ENCODE measurements around the gene RIC1.
"Not testable (repeated sequence)": the region's sequence is repeated elsewhere in the genome, so short reads cannot be mapped to it uniquely, and the experiment has no call there.

RIC1 gene

DNA sequence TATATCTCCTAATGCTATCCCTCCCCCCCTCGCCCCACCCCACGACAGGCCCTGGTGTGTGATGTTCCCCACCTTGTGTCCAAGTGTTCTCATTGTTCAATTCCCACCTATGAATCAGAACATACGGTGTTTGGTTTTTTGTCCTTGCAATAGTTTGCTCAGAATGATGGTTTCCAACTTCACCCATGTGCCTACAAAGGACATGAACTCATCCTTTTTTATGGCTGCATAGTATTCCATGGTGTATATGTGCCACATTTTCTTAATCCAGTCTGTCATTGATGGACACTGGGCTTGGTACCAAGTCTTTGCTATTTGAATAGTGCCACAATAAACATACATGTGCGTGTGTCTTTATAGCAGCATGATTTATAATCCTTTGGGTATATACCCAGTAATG, 93.8 kb downstream of the RIC1 start:
- not testable (repeated sequence) for DNase-seq (ENCODE audit: low read depth, low spot score)

DNA sequence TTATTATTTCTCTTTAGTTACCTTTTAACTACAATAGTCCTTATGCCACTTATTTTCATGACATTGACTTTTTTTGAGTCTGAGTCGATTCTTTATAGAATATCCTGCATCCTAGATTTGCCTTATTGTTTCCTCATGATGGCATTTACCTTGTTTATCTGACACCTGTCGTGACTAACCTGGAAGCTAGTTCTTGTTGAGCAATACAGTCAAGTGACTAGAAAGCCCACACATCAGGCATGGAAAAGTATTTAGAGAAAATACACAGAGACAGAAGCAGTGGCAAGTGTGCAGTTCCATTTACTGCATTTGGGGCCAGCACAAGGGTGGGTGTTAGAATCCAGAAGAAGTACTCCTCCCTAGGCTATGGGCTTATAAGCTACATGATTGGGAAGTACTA, 106.2 kb downstream of the RIC1 start:
- DNase-seq (ENCODE audit: low read depth, low spot score) = no peak

DNA sequence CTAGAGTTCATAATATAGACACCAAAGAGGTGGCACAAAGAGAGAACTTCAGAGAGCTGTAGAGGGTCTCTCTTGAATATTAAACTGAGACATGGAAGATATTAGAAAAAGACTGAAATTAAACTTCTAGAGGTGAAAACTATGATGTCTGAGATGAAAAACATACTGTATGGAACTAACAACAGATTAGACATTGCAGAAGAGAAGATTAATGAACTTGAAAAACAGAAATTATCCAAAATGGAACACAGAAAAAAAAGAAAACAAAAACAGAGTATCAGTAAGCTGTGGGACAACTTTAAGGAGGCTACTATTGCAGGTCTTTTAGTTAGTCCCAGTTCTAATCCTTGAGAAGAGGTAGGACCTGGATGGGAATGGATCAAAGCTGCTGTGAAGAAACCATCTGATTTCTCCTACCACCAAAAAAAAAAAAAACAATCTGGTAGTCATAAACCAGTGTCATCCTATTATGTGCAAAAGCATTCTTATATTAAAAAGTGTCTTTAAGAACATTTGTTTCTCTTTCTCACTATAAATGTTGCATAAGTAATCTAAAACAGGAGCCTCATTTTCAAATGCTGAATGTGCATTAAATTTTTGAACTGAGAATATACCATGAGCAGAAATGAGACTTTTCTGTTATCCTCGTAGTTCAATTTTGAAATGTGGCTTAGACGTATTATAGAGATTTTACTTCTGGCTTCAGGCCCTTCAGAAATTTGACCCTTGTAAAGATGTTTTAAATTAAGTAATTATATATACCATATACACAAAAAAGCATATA, 107.8 kb downstream of the RIC1 start:
- no peak for DNase-seq (ENCODE audit: low read depth, low spot score)

DNA sequence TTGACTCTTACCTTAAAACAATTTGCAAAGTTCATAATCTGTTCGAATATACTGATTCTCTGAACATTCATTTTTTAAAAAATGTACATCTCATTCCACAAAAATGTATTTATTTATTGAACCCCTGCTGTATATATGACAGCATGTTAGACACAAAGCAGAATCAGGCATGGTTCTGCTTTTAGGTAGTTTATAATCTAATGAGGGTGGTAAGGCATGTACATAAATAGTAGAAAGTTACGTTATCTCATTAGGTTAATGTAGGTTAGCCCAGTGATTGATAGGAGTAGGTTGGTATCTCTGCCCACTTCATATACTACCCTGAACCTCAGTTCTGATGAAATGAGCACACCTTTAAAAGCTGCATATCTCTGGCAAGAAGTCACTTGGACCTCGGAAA, 114.2 kb downstream of the RIC1 start:
- DNase-seq (ENCODE audit: low read depth, low spot score) = no peak

DNA sequence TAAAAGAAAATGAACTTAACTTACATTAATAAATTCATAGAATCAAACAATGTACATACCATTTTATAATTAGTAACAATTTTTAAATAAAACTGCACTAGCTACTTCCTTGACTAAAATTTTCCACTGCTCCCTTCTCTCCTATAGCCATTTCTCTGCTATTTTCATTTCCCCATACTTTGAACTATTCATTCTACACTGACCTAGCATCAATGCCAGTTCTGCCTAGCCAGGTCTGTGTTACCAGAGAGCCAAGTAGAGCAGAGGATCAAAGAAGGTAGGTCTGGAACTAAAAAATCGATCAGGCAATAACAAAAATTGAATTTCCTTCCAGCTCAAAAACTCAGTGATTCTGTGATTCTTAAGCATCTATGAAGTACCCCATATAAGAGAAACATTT, 119.5 kb downstream of the RIC1 start:
- DNase-seq (ENCODE audit: low read depth, low spot score) = no peak

DNA sequence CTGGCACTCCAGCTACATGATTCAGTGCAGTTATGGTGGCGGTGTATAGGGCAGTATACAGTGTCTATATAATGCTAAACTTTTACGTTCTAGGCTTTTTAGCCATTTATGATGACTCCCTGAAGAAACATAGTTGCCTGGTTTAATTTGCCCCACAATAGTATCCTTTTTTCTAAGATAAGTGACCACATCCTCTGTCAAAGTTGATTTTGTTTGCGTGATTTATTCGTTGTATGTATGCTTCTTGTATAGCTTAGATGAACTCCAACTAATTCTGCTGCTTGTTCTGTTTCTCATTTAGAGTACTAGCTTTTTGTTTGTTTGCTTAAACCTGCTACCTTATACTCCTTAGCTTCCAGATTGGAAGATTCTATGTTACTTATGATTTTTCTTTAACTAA, 120.4 kb downstream of the RIC1 start:
- DNase-seq (ENCODE audit: low read depth, low spot score) = no peak

DNA sequence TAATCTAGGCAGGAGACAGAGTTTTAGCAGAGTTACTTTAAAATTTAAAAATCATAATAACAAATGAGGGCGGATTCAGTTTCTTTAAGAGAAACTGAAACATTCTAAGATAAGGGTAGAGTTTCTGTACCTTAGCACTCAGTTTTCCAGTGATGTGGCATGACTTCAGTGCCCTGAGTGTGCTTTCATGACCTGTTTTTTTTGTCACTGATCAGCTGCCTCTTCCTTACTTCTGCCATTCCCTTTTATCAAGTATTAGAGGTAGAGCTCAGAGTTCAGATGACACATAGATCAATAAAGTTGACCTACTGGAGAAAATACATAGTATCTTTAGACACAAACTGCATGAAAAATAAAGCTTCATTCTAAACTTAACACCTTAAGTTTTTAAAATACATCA, 121.7 kb downstream of the RIC1 start:
- no peak for DNase-seq (ENCODE audit: low read depth, low spot score)

DNA sequence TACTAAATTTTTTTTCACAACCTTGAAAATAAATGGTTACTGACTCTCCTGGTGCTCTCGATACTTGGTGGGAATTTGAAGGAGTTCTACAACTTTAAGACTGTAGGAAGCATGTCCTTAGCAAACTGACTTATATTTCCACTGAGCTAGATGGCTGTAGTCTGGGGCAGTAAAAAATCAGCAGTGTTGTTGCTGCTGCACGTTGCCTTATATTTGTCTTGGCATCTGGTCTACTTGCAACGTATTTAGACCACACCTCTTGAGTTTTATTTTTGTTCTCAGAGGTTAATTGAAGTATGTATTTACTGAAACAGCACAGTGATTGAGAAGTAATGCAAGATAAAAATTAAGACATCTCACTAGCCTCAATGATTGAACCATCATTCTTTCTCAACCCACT, 127.7 kb downstream of the RIC1 start:
- DNase-seq (ENCODE audit: low read depth, low spot score) = no peak

DNA sequence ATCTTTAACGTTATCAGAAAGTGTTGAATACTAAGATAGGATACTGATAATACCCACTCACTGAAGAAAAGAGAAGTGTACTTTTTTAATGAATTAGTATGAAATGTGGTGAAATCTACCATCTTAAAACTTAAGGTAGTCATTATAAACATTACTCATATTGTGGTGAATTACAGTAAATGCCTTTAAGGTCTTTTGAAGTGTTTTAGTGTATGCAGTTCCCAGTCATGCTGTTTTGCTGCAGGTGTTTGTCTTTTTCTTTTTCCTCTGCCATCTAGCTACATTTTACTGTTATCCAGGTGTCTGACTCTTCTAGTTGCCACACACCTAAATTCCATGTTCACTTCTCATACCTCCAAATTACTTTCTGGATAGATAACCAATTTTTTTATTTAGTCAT, 131.4 kb downstream of the RIC1 start:
- no peak for DNase-seq (ENCODE audit: low read depth, low spot score)

DNA sequence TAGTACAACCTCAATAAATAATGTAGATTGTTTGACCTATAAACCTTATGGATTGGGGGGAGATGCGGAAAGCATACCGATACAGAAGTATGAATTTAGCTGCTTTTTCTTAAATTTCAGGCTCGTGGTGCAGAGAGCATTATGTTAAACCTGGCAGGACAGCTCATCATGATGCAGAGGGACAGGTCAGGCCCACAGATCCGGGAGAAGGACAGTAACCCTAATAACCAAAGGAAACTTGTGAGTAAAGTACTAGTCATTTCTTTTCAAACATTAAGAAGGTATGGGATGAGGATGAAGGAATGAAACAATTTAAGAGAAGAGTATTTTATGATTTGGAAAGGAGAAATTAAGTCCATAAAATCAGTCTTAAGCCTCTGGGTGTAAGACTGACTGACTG, 133.5 kb downstream of the RIC1 start:
- DNase-seq (ENCODE audit: low read depth, low spot score) = no peak

DNA sequence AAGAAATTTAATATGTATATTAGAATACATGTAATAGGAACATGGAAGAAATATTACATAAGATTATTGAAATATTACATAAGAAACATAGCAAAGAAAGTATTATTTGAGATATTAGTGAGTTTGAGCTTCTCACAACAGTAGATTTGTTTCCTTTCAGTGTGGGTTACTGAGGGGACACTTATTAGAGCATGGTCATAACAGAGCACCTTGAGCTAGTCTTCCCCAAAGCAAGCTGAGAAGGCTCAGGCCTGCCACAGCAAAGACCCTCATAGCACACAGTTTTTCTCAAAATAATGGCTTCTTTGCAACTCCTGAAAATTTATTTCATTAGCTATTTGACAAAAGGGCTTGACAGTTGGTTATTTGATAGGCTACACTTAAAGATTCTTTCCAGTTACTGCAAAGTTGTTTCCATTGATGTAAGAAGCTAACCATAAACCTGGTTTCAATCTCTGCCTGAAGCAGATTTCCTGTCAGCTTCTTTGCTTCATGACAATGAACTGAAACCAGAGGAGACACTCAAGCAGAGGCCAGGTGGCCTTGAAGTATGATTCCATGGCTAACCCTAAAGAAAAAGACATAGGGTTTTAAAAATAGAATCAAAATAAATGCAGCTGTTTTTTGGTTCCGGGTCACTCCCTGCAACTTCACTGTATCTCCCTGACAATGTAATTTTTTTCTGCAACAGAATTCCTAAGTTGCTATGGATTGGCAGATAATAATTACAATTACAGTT, 135.4 kb downstream of the RIC1 start:
- no peak for DNase-seq (ENCODE audit: low read depth, low spot score)

DNA sequence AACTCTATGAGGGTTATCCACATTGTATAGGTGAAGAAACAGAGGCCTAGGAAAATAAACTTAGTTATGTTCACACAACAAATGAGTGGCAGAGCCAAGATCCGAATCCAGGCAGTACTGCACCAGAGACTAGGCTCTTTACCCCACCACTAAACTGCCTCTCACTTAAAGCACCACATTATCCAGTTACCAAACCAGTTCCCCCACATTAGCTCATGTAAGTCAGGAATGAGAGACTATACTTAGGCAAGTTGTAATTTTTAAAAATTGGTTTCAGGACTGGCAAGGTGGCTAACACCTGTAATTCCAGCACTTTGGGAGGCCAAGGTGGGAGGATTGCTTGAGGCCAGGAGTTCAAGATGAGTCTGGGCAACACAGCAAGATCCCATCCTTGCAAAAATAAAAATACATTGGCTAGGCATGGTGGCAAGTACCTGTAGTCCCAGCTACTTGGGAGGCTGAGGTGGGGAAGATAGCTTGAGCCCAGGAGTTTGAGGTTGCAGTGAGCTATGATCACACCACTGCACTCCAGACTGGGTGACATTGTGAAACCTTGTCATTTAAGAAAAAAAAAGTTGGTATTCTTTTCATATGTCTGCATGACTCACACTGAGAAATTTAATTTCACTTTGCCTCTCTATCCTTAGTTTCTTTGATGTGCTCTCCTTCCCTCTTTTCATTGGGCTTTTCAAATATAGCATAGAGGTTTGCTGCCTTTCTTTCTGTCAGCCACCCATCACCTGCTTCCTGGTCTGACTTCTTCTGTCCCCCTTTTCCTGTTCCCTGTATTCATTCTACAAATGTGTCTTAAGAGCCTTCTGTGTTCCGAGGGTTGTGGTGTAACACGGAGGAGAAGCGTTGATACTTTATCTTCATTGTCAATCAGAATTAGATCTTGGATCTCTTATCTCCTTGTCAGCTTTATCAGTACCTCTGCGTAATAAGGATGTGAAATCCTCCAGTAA, 139.3 kb downstream of the RIC1 start:
- no peak for DNase-seq (ENCODE audit: low read depth, low spot score)

DNA sequence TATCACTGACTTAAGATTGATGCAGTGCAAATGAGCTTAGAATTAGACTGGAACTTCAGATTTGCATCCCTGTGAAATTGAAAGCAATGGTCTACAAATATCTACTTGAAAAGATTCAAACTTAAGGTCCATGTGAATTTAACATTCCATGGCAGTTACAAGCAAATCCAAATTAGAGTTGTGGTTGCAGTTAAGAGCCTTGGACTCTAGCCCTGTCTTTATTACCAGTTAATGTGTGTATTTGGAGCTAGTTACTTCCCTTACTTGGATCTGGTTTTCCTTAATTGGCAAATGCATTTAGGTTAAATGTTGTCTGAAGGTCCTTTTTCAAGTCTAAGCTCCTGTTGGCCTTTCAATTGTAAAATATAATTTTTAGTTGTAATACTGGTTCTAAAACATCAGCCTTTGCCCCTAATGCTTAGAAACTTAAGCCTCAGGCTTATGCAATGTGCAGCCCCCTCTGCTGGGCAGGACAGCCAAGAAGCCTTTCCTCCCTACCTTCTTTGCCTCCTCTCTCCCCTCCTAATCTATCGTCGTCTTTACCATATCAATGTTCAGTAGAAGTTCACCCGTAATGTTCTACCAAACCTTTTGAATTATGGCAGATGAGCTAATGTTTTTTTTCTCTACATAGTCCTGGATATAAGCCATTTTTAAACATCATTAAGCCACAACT, 144.6 kb downstream of the RIC1 start:
- DNase-seq (ENCODE audit: low read depth, low spot score) = no peak

DNA sequence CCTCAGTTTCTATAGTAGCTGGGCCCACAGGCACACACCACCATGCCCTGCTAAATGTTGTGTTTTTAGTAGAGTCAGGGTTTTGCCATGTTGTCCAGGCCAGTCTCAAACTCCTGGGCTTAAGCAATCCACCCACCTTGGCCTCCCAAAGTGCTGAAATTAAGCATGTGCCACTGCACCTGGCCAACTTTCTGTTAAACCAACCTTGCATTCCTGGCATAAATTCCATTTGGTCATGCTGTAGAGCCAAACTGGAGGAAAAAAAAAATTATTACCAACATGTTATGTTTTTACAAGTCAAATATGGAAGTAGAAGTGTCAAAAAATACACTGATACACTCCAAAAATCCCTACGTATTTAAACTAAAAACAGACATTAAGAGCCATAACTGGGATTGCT, 149.9 kb downstream of the RIC1 start:
- DNase-seq (ENCODE audit: low read depth, low spot score) = no peak

DNA sequence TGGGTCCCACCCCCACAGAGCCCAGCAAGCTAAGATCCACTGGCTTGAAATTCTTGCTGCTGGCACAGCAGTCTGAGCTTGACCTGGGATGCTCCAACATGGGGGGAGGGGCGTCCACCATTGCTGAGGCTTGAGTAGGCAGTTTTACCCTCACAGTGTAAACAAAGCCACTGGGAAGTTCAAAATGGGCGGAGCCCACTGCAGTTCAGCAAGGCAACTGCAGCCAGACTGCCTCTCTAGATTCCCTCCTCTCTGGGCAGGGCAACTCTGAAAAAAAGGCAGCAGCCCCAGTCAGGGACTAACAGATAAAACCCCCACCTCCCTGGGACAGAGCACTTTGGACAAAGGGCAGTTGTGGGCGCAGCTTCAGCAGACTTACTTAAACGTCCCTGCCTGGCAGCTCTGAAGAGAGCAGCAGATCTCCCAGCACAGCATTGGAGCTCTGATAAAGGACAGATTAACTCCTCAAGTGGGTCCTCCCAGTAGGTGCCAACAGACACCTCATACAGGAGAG, 150.9 kb downstream of the RIC1 start:
- not testable (repeated sequence) for DNase-seq (ENCODE audit: low read depth, low spot score)

DNA sequence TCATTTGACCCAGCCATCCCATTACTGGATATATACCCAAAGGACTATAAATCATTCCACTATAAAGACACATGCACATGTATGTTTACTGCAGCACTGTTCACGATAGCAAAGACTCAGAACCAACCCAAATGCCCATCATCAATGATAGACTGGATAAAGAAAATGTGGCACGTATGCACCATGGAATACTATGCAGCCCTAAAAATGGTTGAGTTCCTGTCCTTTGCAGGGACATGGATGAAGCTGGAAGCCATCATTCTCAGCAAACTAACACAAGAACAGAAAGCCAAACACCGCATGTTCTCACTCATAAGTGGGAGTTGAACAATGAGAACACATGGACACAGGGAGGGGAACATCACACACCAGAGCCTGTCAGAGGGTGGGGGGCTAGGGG, 154.5 kb downstream of the RIC1 start:
- DNase-seq (ENCODE audit: low read depth, low spot score) = not testable (repeated sequence)

DNA sequence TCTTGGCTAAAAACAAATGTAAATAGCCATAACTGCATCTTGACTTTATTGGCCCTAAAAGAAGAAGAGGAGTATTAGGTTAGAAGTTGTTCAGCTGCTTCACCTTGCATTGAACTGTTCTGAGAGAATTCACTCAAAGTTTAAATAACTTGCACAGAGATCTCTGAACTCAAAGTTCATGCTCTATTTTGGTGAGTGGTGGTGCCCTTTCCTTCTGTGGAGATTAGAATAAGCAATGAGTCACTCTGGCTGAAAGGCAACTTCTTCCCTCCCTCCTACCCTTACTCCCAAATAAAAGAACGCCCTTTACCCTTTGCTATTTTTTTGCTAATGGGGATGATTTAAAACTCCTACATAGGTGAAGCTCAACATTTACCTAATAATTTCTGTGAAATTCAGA, 155.1 kb downstream of the RIC1 start:
- DNase-seq (ENCODE audit: low read depth, low spot score) = no peak

DNA sequence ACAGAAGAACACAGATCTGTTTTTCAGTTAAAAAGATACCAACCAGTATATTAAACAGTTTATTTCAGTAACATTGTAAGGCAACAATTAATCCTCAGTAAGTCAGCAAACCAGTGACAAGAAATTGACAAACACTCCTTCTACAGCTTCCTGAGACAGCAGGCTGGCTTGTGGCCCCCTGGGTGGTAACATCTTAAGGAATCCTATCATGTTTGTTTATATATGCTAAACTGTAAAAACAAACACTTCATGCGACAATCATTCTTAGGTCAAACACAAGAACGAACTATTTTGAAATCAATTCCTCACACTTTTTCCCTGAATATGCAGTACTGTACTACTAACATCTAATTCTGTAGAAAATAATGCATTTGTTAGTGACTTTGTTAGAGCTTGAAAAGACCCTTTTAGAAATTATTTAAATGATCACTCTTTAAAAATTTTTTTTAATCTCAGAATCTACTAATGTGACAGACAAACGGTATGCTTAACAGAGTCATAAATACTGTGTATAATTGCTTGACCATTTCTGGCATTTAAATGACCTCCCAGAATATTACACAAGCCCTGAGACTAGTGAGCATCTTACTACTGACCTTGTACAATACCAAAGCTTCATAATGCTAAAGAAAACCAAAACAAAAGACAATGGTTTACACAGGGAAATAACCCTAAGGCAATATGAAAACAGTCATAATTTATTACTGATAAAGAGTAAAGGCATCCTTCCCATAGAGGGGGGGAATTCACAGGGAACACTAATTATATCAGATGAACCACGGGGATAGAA, 155.8 kb downstream of the RIC1 start:
- no peak for DNase-seq (ENCODE audit: low read depth, low spot score)

DNA sequence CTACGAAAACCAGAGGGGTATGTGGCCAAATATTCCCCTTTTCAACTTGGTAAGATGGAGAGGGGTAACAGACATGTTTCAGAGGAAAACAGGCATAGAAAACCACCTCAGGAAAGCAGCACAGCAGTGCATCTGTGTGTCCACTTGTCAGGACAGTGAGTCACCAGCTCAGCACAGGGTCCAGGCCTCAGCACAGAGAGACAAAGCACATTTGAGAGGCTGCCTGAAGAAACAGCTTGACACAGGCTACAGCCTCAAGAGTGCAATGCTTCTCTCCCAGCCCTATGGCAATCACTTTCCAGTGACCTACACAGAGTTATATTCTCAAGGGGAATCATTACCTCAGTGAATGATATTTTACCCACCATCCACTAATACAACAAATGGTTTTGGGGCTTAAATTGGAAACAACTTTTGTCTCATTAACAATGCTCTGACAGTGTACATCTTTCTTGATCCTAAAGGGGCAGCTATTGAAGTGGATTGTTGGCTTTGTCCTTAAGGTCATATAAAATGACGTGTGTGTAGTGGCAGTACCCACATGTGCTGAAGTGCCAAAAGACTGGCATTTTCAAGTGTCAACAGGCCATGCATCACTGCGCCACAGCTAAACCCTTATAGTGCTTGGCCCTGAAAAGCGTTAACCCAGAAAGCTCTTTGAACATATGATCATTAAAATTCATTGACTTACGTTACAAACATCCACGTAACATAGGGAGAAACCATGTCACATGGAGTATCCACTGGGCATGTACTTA, 157.6 kb downstream of the RIC1 start:
- no peak for DNase-seq (ENCODE audit: low read depth, low spot score)

DNA sequence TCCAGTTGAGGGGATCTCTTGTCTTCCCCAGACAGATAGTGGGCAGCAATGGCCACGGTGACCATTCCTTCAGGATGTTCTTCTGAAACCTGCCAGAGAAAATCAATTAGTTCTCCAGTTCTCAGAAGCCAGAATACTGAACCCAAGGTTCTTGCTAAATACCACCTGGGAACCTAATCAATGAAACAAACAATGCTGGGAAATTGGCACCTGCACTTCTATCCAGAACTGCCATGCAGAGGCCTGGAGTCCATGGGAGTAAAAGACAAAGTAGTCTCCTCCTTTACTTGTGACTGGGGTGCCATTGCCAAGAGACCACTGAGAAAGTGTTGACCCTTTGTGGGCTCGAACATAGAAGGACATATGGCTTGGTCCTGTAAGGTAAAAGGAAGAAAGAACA, 158.3 kb downstream of the RIC1 start:
- no peak for DNase-seq (ENCODE audit: low read depth, low spot score)
